SU-DHL-6 (cell line): Measurements from ENCODE around the gene PCDHAC1.

Experiments used
- EZH2phosphoT487 ChIP-seq: fragments of 200-600 bp; sonication (generic), shearing (Covaris generic); conservative IDR thresholded peaks from 2 replicates; pipeline ENCODE4 v1.6.1; 2018; ENCODE audit warnings: mild to moderate bottlenecking, antibody characterized with exemption, low read length, moderate library complexity, mixed read lengths
- TF ChIP-seq, protein P1 (sequence below): fragments of 200-600 bp; sonication (generic); IDR thresholded peaks from one replicate; pipeline ENCODE4 v1.5.1; 2017; ENCODE audit warnings: antibody characterized with exemption, mild to moderate bottlenecking, low read length, moderate library complexity; ENCODE audit not compliant: insufficient read depth, poor library complexity, severe bottlenecking

DNA sequence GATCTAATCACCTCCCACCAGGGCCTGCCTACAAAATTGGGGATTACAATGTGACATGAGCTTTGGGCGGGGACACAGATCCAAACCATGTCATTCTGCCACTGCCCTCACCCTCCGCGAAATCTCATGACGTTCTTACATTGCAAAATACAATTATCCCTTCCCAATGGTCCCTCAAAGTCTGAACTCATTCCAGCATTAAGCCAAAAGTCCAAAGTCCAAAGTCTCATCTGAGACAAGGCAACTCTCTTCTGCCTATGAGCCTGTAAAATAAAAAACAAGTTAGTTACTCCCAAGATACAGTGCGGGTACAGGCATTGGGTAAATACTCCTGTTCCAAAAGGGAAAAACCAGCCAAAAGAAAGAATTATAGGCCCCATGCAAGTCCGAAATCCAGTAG, 25.5 kb downstream of the PCDHAC1 start:
- TF ChIP-seq, protein P1, sequence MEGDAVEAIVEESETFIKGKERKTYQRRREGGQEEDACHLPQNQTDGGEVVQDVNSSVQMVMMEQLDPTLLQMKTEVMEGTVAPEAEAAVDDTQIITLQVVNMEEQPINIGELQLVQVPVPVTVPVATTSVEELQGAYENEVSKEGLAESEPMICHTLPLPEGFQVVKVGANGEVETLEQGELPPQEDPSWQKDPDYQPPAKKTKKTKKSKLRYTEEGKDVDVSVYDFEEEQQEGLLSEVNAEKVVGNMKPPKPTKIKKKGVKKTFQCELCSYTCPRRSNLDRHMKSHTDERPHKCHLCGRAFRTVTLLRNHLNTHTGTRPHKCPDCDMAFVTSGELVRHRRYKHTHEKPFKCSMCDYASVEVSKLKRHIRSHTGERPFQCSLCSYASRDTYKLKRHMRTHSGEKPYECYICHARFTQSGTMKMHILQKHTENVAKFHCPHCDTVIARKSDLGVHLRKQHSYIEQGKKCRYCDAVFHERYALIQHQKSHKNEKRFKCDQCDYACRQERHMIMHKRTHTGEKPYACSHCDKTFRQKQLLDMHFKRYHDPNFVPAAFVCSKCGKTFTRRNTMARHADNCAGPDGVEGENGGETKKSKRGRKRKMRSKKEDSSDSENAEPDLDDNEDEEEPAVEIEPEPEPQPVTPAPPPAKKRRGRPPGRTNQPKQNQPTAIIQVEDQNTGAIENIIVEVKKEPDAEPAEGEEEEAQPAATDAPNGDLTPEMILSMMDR = no peak
- no peak for TF ChIP-seq EZH2phosphoT487
